Measurements from ENCODE around the gene ARSG. TPM values are rescaled to one million over a fixed set of nuclear protein-coding genes. Genes with fewer than 3 reads are reported as not detected.
A peak's percentile ranks its signal among the peaks of the same experiment; 100 is the strongest.

ARSG gene
- total and polyA plus RNA-seq, 2 of the 13 experiments (the other 11 are each of a cell fraction or from before 2014, with no cell fraction given): 3.7 to 15.2 TPM

DNA sequence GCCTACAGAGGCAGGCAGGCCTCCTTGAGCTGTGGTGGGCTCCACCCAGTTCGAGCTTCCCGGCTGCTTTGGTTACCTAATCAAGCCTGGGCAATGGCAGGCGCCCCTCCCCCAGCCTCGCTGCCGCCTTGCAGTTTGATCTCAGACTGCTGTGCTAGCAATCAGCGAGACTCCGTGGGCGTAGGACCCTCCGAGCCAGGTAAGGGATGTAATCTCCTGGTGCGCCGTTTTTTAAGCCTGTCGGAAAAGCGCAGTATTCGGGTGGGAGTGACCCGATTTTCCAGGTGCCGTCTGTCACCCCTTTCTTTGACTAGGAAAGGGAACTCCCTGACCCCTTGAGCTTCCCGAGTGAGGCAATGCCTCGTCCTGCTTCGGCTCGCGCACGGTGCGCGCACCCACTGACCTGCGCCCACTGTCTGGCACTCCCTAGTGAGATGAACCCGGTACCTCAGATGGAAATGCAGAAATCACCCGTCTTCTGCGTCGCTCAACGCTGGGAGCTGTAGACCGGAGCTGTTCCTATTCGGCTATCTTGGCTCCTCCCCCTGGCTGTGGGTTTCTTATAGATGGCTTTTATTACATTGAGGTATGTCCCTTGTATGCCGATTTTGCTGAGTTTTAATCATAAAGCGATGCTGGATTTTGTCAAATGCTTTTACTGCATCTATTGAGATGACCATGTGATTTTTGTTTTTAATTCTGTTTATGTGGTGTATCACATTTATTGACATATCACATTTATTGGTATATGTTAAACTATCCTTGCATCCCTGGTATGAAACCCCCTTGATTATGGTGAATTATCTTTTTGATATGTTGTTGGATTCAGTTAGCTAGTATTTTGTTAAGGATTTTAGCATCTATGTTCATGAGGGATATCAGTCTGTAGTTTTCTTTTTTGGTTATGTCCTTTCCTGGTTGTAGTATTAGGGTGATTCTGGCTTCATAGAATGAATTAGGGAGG is 122.6 kb downstream of the ARSG start (continued):
- TF ChIP-seq ZNF124 (CRISPR knock-in tag; IDR thresholded peaks at IDR 0.05): 0 out of 2 replicates have a peak, but pooled peaks have one; percentile 36
- 0 out of 2 replicates have a peak, but pooled peaks have one; percentile 41 for TF ChIP-seq SMAD1 (CRISPR knock-in tag; IDR thresholded peaks at IDR 0.05; ENCODE audit: borderline replicate concordance, low read depth)
- TF ChIP-seq, protein P1, sequence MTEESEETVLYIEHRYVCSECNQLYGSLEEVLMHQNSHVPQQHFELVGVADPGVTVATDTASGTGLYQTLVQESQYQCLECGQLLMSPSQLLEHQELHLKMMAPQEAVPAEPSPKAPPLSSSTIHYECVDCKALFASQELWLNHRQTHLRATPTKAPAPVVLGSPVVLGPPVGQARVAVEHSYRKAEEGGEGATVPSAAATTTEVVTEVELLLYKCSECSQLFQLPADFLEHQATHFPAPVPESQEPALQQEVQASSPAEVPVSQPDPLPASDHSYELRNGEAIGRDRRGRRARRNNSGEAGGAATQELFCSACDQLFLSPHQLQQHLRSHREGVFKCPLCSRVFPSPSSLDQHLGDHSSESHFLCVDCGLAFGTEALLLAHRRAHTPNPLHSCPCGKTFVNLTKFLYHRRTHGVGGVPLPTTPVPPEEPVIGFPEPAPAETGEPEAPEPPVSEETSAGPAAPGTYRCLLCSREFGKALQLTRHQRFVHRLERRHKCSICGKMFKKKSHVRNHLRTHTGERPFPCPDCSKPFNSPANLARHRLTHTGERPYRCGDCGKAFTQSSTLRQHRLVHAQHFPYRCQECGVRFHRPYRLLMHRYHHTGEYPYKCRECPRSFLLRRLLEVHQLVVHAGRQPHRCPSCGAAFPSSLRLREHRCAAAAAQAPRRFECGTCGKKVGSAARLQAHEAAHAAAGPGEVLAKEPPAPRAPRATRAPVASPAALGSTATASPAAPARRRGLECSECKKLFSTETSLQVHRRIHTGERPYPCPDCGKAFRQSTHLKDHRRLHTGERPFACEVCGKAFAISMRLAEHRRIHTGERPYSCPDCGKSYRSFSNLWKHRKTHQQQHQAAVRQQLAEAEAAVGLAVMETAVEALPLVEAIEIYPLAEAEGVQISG (CRISPR knock-in tag; IDR thresholded peaks at IDR 0.05): peak; percentile 40; the same call in 1 of the 2 replicates
- TF ChIP-seq, protein P2, sequence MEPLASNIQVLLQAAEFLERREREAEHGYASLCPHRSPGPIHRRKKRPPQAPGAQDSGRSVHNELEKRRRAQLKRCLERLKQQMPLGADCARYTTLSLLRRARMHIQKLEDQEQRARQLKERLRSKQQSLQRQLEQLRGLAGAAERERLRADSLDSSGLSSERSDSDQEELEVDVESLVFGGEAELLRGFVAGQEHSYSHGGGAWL (CRISPR knock-in tag; IDR thresholded peaks at IDR 0.05): 0 out of 2 replicates have a peak, but pooled peaks have one; percentile 28
- TF ChIP-seq, protein P3, sequence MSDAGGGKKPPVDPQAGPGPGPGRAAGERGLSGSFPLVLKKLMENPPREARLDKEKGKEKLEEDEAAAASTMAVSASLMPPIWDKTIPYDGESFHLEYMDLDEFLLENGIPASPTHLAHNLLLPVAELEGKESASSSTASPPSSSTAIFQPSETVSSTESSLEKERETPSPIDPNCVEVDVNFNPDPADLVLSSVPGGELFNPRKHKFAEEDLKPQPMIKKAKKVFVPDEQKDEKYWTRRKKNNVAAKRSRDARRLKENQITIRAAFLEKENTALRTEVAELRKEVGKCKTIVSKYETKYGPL (CRISPR knock-in tag; IDR thresholded peaks at IDR 0.05): 0 out of 2 replicates have a peak, but pooled peaks have one; percentile 62
- peak; percentile 71 for TF ChIP-seq RXRA (CRISPR knock-in tag; IDR thresholded peaks at IDR 0.05)
- 0 out of 2 replicates have a peak, but pooled peaks have one; percentile 72 for TF ChIP-seq KAT7 (CRISPR knock-in tag; IDR thresholded peaks at IDR 0.05; ENCODE audit: borderline replicate concordance)
- TF ChIP-seq, protein P4, sequence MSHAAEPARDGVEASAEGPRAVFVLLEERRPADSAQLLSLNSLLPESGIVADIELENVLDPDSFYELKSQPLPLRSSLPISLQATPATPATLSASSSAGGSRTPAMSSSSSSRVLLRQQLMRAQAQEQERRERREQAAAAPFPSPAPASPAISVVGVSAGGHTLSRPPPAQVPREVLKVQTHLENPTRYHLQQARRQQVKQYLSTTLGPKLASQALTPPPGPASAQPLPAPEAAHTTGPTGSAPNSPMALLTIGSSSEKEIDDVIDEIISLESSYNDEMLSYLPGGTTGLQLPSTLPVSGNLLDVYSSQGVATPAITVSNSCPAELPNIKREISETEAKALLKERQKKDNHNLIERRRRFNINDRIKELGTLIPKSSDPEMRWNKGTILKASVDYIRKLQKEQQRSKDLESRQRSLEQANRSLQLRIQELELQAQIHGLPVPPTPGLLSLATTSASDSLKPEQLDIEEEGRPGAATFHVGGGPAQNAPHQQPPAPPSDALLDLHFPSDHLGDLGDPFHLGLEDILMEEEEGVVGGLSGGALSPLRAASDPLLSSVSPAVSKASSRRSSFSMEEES (CRISPR knock-in tag; IDR thresholded peaks at IDR 0.05): peak; percentile 38
- TF ChIP-seq KMT2B (CRISPR knock-in tag; IDR thresholded peaks at IDR 0.05): peak; percentile 70; the same call in 1 of the 2 replicates
- TF ChIP-seq MED1 (CRISPR knock-in tag; IDR thresholded peaks at IDR 0.05): peak; percentile 40; the same call in 1 of the 2 replicates
- TF ChIP-seq MEF2D (CRISPR knock-in tag; IDR thresholded peaks at IDR 0.05): 0 out of 2 replicates have a peak, but pooled peaks have one; percentile 39
- TF ChIP-seq, protein P5, sequence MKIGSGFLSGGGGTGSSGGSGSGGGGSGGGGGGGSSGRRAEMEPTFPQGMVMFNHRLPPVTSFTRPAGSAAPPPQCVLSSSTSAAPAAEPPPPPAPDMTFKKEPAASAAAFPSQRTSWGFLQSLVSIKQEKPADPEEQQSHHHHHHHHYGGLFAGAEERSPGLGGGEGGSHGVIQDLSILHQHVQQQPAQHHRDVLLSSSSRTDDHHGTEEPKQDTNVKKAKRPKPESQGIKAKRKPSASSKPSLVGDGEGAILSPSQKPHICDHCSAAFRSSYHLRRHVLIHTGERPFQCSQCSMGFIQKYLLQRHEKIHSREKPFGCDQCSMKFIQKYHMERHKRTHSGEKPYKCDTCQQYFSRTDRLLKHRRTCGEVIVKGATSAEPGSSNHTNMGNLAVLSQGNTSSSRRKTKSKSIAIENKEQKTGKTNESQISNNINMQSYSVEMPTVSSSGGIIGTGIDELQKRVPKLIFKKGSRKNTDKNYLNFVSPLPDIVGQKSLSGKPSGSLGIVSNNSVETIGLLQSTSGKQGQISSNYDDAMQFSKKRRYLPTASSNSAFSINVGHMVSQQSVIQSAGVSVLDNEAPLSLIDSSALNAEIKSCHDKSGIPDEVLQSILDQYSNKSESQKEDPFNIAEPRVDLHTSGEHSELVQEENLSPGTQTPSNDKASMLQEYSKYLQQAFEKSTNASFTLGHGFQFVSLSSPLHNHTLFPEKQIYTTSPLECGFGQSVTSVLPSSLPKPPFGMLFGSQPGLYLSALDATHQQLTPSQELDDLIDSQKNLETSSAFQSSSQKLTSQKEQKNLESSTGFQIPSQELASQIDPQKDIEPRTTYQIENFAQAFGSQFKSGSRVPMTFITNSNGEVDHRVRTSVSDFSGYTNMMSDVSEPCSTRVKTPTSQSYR (CRISPR knock-in tag; IDR thresholded peaks at IDR 0.05; ENCODE audit: borderline replicate concordance): peak; percentile 95
- TF ChIP-seq SOX5 (CRISPR knock-in tag; IDR thresholded peaks at IDR 0.05; ENCODE audit: borderline replicate concordance): peak; percentile 26; the same call in 1 of the 2 replicates
- TF ChIP-seq, protein P6, sequence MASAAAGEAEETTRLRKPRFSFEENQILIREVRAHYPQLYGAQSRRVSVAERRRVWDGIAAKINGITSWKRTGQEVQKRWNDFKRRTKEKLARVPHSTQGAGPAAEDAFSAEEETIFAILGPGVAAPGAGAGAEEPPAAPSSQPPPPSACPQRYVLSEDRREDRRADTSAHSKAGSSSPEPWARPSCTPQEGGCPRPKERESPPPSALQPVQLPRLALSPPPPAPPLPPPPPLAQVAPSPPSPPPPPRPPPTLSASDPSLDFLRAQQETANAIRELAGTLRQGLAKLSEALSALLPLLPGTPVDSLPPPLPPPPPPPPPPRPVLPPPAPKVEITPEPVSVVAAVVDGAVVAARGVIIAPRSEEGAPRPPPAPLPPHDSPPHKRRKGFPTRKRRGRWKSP (CRISPR knock-in tag; IDR thresholded peaks at IDR 0.05): peak; percentile 38; the same call in 1 of the 2 replicates
- TF ChIP-seq ZNF891 (CRISPR knock-in tag; IDR thresholded peaks at IDR 0.05): 0 out of 2 replicates have a peak, but pooled peaks have one; percentile 35
